ENCODE data around the gene RASGRP3. TPM values are rescaled to one million over a fixed set of nuclear protein-coding genes. Genes with fewer than 3 reads are reported as not detected.

The RASGRP3 gene
- total RNA-seq, 1 experiment from 2014 or later, result 0.59 TPM

DNA sequence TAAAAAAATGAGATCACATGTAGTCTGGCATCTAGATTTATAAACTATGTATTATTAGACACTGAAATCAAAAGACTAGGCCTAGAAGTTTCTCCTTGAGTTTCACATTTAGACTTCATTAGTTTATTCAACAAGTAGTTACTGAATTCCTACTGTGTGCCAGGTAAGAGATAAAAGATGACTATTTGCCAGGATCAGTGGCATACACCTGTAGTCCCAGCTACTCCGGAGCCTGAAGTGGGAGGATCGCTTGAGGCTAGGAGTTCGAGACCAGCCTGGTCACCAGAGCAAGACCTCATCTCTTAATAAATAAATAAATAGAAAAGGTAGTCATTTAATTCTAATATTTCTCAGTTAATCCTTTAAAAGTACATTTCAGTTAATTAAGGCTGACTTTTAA, 120.6 kb downstream of the RASGRP3 start:
- Histone ChIP-seq H4K20me1 (ENCODE audit: insufficient read depth) (no peaks in the 10 kb centered on the region), H3K4me3 (replicated peaks in 1 of 2; ENCODE audit: low read depth in 1 of 2, low read length in 2 of 2) (no peak overlapping the region), H3K9ac (ENCODE audit: low read length) (no peak overlapping the region), H3K9me2 (ENCODE audit: insufficient read depth) (no peaks in the 10 kb centered on the region), H3K9me3 (ENCODE audit: control insufficient read depth in 1 of 2, insufficient read depth in 1 of 2, low read depth in 1 of 2, low read length in 2 of 2) (no peaks in the 10 kb centered on the region), H3K4me2 (ENCODE audit: low read length) (no peak overlapping the region), H3K27ac (ENCODE audit: low read depth, low read length) (no peak overlapping the region), H3K4me1 (ENCODE audit: control insufficient read depth in 1 of 2, insufficient read depth in 2 of 2, low read length in 2 of 2) (peaks cover 7 to 20% of the 10 kb centered on the region in 2 experiments), H3K27me3 (ENCODE audit: insufficient read depth, low read length) (no peaks in the 10 kb centered on the region), H3K79me2 (ENCODE audit: insufficient read depth, low read length) (peaks cover 51% of the 10 kb centered on the region), H2AFZ (ENCODE audit: low read depth, low read length, poor library complexity, severe bottlenecking) (no peak overlapping the region), H3K36me3 (ENCODE audit: control insufficient read depth in 1 of 2, insufficient read depth in 2 of 2, low read length in 2 of 2) (peaks cover 14 to 17% of the 10 kb centered on the region in 2 experiments; a peak in 3 of 4 replicates)
- no TSS peak for BruUV-seq (replicated peaks)
- ChIA-PET RAD21 (ENCODE audit: low non-redundant PET in 1 of 2, low total read pairs in 2 of 2, uncharacterized antibody in 2 of 2, unreplicated experiment in 2 of 2) (no interaction called here), POLR2A (interaction anchor here (0.6 kb wide), 1 partner anchor 681 kb away, joined by 5 read pairs; no protein-coding TSS in a partner anchor), CTCF (no interaction called here)
- TF ChIP-seq CBX3 (IDR thresholded peaks at IDR 0.05; ENCODE audit: low read depth) (no peak), RAD21 (IDR thresholded peaks at IDR 0.05; ENCODE audit: low read depth) (no peak), MAX (IDR thresholded peaks at IDR 0.05) (no peak), JUND (IDR thresholded peaks at IDR 0.05) (no peak), FOSL1 (IDR thresholded peaks at IDR 0.05; ENCODE audit: low read depth) (no peak)
- ATAC-seq (no peak), DNase-seq (ENCODE audit: low read depth, low spot score) (no peak)
- intact Hi-C loops (cut with micrococcal nuclease), result no loop called here

DNA sequence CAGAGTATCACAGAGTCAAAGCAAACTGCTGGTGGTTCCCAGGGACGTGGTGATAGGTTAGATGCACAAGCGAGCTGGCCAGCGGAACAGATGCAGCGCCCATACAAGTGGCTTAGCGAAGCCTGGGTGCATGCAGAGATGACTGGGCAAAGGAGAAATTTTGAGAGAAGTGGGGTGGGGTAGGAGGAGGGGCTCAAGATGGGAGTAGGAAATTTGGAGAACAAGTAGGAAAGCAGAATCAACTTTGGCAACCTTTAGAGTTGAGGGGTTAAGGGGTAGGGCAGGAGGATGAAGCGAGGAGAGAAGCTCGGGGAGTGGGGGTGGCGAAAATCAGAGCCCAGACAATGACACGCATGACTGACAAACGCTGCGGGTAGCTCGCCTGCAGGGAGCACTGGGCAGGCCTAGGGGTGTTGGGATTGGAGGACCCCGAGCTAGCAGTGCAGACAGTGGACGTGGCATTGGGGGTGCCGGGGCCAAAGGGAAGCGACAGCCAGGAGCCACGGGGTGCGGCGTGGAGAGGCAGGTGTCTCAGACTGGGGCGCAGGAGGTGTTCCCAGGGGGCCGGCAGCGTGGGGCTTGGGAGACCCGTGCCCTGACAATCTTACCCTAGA, 122.2 kb downstream of the RASGRP3 start:
- H3K9ac ChIP-seq (ENCODE audit: low read length), result peak overlapping the region; percentile 79
- no peaks in the 10 kb centered on the region for H3K27me3 ChIP-seq (ENCODE audit: insufficient read depth, low read length)
- H3K4me1 ChIP-seq (ENCODE audit: control insufficient read depth in 1 of 2, insufficient read depth in 2 of 2, low read length in 2 of 2), result peaks cover 7 to 20% of the 10 kb centered on the region in 2 experiments
- CTCF ChIA-PET, result interaction anchor here (0.8 to 1.1 kb wide), 3 partner anchors 16 to 186 kb away, joined by 3 to 6 read pairs (median 4); no protein-coding TSS in a partner anchor
- peaks cover 2 to 9% of the 10 kb centered on the region in 2 experiments; a peak in 2 of 4 replicates for H3K36me3 ChIP-seq (ENCODE audit: control insufficient read depth in 1 of 2, insufficient read depth in 2 of 2, low read length in 2 of 2)
- H3K9me2 ChIP-seq (ENCODE audit: insufficient read depth), result no peaks in the 10 kb centered on the region
- POLR2A ChIA-PET, result no interaction called here
- H3K4me2 ChIP-seq (ENCODE audit: low read length), result peak overlapping the region; percentile 88
- RAD21 ChIA-PET (ENCODE audit: low non-redundant PET in 1 of 2, low total read pairs in 2 of 2, uncharacterized antibody in 2 of 2, unreplicated experiment in 2 of 2), result no interaction called here
- H3K9me3 ChIP-seq (ENCODE audit: control insufficient read depth in 1 of 2, insufficient read depth in 1 of 2, low read depth in 1 of 2, low read length in 2 of 2), result no peaks in the 10 kb centered on the region
- H3K27ac ChIP-seq (ENCODE audit: low read depth, low read length), result peak overlapping the region; percentile 26; the same call in 1 of the 2 replicates
- intact Hi-C loops (cut with micrococcal nuclease), result no loop called here
- TF ChIP-seq POLR2A (IDR thresholded peaks at IDR 0.05; ENCODE audit: borderline replicate concordance, extremely low read depth, insufficient read depth, insufficient read length), result no peak
- TF ChIP-seq CBX3 (IDR thresholded peaks at IDR 0.05; ENCODE audit: low read depth), result no peak
- TF ChIP-seq SIN3A (IDR thresholded peaks at IDR 0.05; ENCODE audit: low read depth), result peak; percentile 62
- no peak for TF ChIP-seq SRF (IDR thresholded peaks at IDR 0.05; ENCODE audit: low read depth)
- TF ChIP-seq ZNF274 (IDR thresholded peaks at IDR 0.05; ENCODE audit: low read depth, low read length), result no peak
- TF ChIP-seq EGR1 (IDR thresholded peaks at IDR 0.05; ENCODE audit: low read depth), result no peak
- TF ChIP-seq FOSL1 (IDR thresholded peaks at IDR 0.05; ENCODE audit: low read depth), result no peak
- TF ChIP-seq, protein P1, sequence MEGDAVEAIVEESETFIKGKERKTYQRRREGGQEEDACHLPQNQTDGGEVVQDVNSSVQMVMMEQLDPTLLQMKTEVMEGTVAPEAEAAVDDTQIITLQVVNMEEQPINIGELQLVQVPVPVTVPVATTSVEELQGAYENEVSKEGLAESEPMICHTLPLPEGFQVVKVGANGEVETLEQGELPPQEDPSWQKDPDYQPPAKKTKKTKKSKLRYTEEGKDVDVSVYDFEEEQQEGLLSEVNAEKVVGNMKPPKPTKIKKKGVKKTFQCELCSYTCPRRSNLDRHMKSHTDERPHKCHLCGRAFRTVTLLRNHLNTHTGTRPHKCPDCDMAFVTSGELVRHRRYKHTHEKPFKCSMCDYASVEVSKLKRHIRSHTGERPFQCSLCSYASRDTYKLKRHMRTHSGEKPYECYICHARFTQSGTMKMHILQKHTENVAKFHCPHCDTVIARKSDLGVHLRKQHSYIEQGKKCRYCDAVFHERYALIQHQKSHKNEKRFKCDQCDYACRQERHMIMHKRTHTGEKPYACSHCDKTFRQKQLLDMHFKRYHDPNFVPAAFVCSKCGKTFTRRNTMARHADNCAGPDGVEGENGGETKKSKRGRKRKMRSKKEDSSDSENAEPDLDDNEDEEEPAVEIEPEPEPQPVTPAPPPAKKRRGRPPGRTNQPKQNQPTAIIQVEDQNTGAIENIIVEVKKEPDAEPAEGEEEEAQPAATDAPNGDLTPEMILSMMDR (IDR thresholded peaks at IDR 0.05 in 2 of 3, conservative IDR thresholded peaks at IDR 0.05 in 1 of 3; ENCODE audit: borderline replicate concordance in 1 of 3, insufficient read depth in 1 of 3, low read depth in 2 of 3, low read length in 2 of 3), result no peak
- peak overlapping the region; percentile 88 to 95 for H3K4me3 ChIP-seq (replicated peaks in 1 of 2; ENCODE audit: low read depth in 1 of 2, low read length in 2 of 2)
- H4K20me1 ChIP-seq (ENCODE audit: insufficient read depth), result no peaks in the 10 kb centered on the region
- DNase-seq (ENCODE audit: low read depth, low spot score) (no peak), ATAC-seq (peak; percentile 49)
- BruUV-seq (replicated peaks), result no TSS peak
- peaks cover 49% of the 10 kb centered on the region for H3K79me2 ChIP-seq (ENCODE audit: insufficient read depth, low read length)
- no peak overlapping the region for H2AFZ ChIP-seq (ENCODE audit: low read depth, low read length, poor library complexity, severe bottlenecking)

All from HCT116 (cell line).